ENCODE data around the gene TMTC2.

DNA sequence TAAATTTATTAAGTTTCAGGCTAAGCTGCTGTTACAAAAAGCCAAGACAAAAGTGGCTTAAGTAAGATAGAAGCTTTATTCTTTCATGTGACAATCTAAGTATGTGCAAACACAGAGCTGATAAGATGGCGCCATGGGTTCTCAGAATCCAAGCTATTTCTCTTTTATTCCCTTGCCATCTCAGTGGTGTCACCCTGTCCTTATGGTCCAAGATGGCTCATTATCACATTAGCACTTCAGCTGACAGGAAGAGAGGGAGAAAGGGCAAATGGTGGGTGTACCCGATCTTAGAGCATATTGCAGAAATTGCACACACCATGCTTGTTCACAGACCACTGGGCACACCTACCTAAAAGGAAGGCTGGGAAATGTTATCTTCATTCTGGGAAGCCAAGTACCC lies 211.7 kb downstream of the TMTC2 start:
- TF ChIP-seq SMC3 (conservative IDR thresholded peaks at IDR 0.05; ENCODE audit: poor library complexity): no peak
- no peak for TF ChIP-seq EZH2 (IDR thresholded peaks at IDR 0.05; ENCODE audit: borderline replicate concordance, insufficient read depth, low read length, poor library complexity, severe bottlenecking)
- TF ChIP-seq POLR2AphosphoS5 (IDR thresholded peaks at IDR 0.05): no peak
